NCI-H748 (cell line): ENCODE results near the gene DDB1.

Source experiments
- DNase-seq: peaks from one replicate; lab custom pipeline; 2025; ENCODE audit not compliant: unreplicated experiment; lab: John Stamatoyannopoulos, UW

The DDB1 gene

GRCh38 chr11:61337706-61338470 is 5.0 kb upstream of the DDB1 start:
- DNase-seq, result no peak

GRCh38 chr11:61336171-61336935 is 3.4 kb upstream of the DDB1 start:
- peak; percentile 80 for DNase-seq

- no peak for DNase-seq
These were observed 2.4 kb upstream of the DDB1 start for GRCh38 chr11:61335355-61335710.

GRCh38 chr11:61334434-61335354 is 1.8 kb upstream of the DDB1 start:
- DNase-seq, result no peak

GRCh38 chr11:61333550-61334433 is 887 bp upstream of the DDB1 start:
- no peak for DNase-seq

GRCh38 chr11:61332281-61332796 is 566 bp downstream of the DDB1 start:
- DNase-seq, result no peak

GRCh38 chr11:61331651-61332050 is 1.3 kb downstream of the DDB1 start:
- no peak for DNase-seq

GRCh38 chr11:61329871-61330270 is 3.0 kb downstream of the DDB1 start:
- no peak for DNase-seq

- DNase-seq, result no peak
These were observed 4.6 kb downstream of the DDB1 start for GRCh38 chr11:61328351-61328750.

GRCh38 chr11:61327669-61328071 is 5.2 kb downstream of the DDB1 start:
- DNase-seq, result no peak

GRCh38 chr11:61325649-61326414 is 7.1 kb downstream of the DDB1 start:
- DNase-seq, result no peak

- no peak for DNase-seq
These were observed 17.6 kb downstream of the DDB1 start for GRCh38 chr11:61315260-61315659.

GRCh38 chr11:61310749-61311148 is 22.2 kb downstream of the DDB1 start:
- DNase-seq, result no peak

- DNase-seq, result no peak
These were observed 23.2 kb downstream of the DDB1 start for GRCh38 chr11:61309739-61310138.

GRCh38 chr11:61309141-61309540 is 23.8 kb downstream of the DDB1 start:
- DNase-seq, result no peak

GRCh38 chr11:61307354-61307753 is 25.6 kb downstream of the DDB1 start:
- DNase-seq, result no peak

- DNase-seq, result no peak
These were observed 26.7 kb downstream of the DDB1 start for GRCh38 chr11:61306221-61306620.

GRCh38 chr11:61305417-61305816 is 27.5 kb downstream of the DDB1 start:
- DNase-seq, result no peak

- no peak for DNase-seq
These were observed 29.2 kb downstream of the DDB1 start for GRCh38 chr11:61303725-61304124.

GRCh38 chr11:61302550-61302949 is 30.4 kb downstream of the DDB1 start:
- no peak for DNase-seq
